Liver (tissue), 9 donors: ENCODE results near the gene SSTR1. TPM values are rescaled to one million over a fixed set of nuclear protein-coding genes. Genes with fewer than 3 reads are reported as not detected.

Experiments
- DNase-seq: peaks from one replicate; pipeline ENCODE4 v3.0.0-alpha.2; 2017; ENCODE audit warnings: low spot score
- H3K27ac ChIP-seq, 2 donors: one replicate each; pipeline ENCODE4 v1.7.0; 2013; ENCODE audit warnings: inconsistent platforms in 2 of 2, low read length in 2 of 2, control low read depth in 1 of 2, low read depth in 1 of 2, mild to moderate bottlenecking in 1 of 2
- H3K27me3 ChIP-seq, 4 donors: one replicate each; pipeline versions ENCODE4 v1.6.1 to v1.7.0; 2013; ENCODE audit warnings: low read length in 3 of 4, inconsistent platforms in 1 of 4, mild to moderate bottlenecking in 1 of 4, moderate library complexity in 1 of 4; ENCODE audit not compliant: control insufficient read depth in 4 of 4, insufficient read depth in 4 of 4
- H3K36me3 ChIP-seq, 4 donors: one replicate each; pipeline versions ENCODE4 v1.6.1 to v1.7.0; 2013; ENCODE audit warnings: low read length in 3 of 4, mild to moderate bottlenecking in 3 of 4, low read depth in 1 of 4, moderate library complexity in 1 of 4; ENCODE audit not compliant: control insufficient read depth in 4 of 4, insufficient read depth in 3 of 4
- H3K4me1 ChIP-seq, 4 donors: one replicate each; pipeline versions ENCODE4 v1.6.1 to v1.7.0; 2013; ENCODE audit warnings: low read length in 3 of 4, mild to moderate bottlenecking in 3 of 4, moderate library complexity in 1 of 4; ENCODE audit not compliant: control insufficient read depth in 4 of 4, insufficient read depth in 4 of 4
- H3K4me3 ChIP-seq, 3 donors: one replicate each; pipeline versions ENCODE4 v1.6.1 to v1.7.0; 2013; ENCODE audit warnings: low read length in 3 of 3, control low read depth in 1 of 3, low read depth in 1 of 3, mild to moderate bottlenecking in 1 of 3
- H3K9ac ChIP-seq, 2 donors: one replicate each; pipeline ENCODE4 v1.7.0; 2013; ENCODE audit warnings: low read length in 2 of 2, mild to moderate bottlenecking in 2 of 2, moderate library complexity in 2 of 2, control low read depth in 1 of 2, low read depth in 1 of 2
- H3K9me3 ChIP-seq, 4 donors: one replicate each; pipeline versions ENCODE4 v1.6.1 to v1.7.0; 2013; ENCODE audit warnings: low read length in 3 of 4; ENCODE audit not compliant: control insufficient read depth in 4 of 4
- EGR1 ChIP-seq, 2 donors: IDR thresholded peaks; 2 replicates each; pipeline ENCODE4 v1.6.1; 2016 to 2018; ENCODE audit warnings: antibody characterized with exemption in 2 of 2, low read depth in 2 of 2
- FOXA1 ChIP-seq: IDR thresholded peaks from 2 replicates; pipeline ENCODE4 v1.6.1; 2016; ENCODE audit warnings: antibody characterized with exemption
- FOXA2 ChIP-seq: IDR thresholded peaks from 2 replicates; pipeline ENCODE4 v1.6.1; 2016; ENCODE audit warnings: antibody characterized with exemption
- GABPA ChIP-seq, 2 donors: IDR thresholded peaks in 1 of 2; conservative IDR thresholded peaks in 1 of 2; 2 replicates each; pipeline ENCODE4 v1.6.1; 2016; ENCODE audit warnings: antibody characterized with exemption in 2 of 2, mild to moderate bottlenecking in 1 of 2, moderate library complexity in 1 of 2
- JUND ChIP-seq, 2 donors: IDR thresholded peaks; 2 replicates each; pipeline ENCODE4 v1.6.1; 2016; ENCODE audit warnings: antibody characterized with exemption in 2 of 2
- RAD21 ChIP-seq, 2 donors: IDR thresholded peaks; 2 replicates each; pipeline ENCODE4 v1.6.1; 2016; ENCODE audit warnings: antibody characterized with exemption in 2 of 2, mild to moderate bottlenecking in 2 of 2
- RXRA ChIP-seq, 2 donors: IDR thresholded peaks; 2 replicates each; pipeline ENCODE4 v1.6.1; 2017 to 2018; ENCODE audit warnings: antibody characterized with exemption in 2 of 2, mild to moderate bottlenecking in 1 of 2
- SP1 ChIP-seq: IDR thresholded peaks from 2 replicates; pipeline ENCODE4 v1.6.1; 2018; ENCODE audit warnings: antibody characterized with exemption, mild to moderate bottlenecking
- YY1 ChIP-seq: IDR thresholded peaks from 2 replicates; pipeline ENCODE4 v1.6.1; 2016; ENCODE audit warnings: antibody characterized with exemption, mild to moderate bottlenecking
- WGBS: extraction: QIAGEN DNeasy Blood & Tissue Kit; methylation state at CpG from one replicate; pipeline ENCODE4 v1.1.7; 2013; 5-methylcytosine and 5-hydroxymethylcytosine counted together
- polyA plus RNA-seq, 2 donors: library from polyadenylated mRNA; stranded (reverse) in 1 of 2; unstranded in 1 of 2; fragments of 200-250 nt in 1 of 2; fragments of >200 nt in 1 of 2; fragmentation: Nextera tagmentation in 1 of 2; extraction: Ambion mirVana in 1 of 2; gene quantifications; one replicate each; pipeline versions ENCODE4 v1.2.1 to v1.2.3, GENCODE V29; 2013 to 2015
- total RNA-seq, 2 donors: library from RNA; depleted of rRNA; stranded (reverse); fragments of >200 nt; gene quantifications; one replicate each; pipeline ENCODE4 v1.2.3, GENCODE V29; 2014
- TF ChIP-seq, protein P1 (sequence below): IDR thresholded peaks from 2 replicates; pipeline ENCODE4 v1.6.1; 2016; ENCODE audit warnings: antibody characterized with exemption
- TF ChIP-seq, protein P2 (sequence below): IDR thresholded peaks from 2 replicates; pipeline ENCODE4 v1.6.1; 2016; ENCODE audit warnings: antibody characterized with exemption, mild to moderate bottlenecking
- TF ChIP-seq, protein P3 (sequence below): fragments of 150-350 bp; IDR thresholded peaks from 2 replicates; pipeline ENCODE4 v1.5.1; 2017; ENCODE audit warnings: improper control_type of control experiment, low read depth, low read length; ENCODE audit not compliant: missing input control
- TF ChIP-seq, protein P4 (sequence below): IDR thresholded peaks from 2 replicates; pipeline ENCODE4 v1.6.1; 2016; ENCODE audit warnings: antibody characterized with exemption
- donor health status: healthy.
- donor health status: healthy.
- donor health status: healthy.
- donor health status: healthy.
- donor health status: healthy.

Gene SSTR1
- total and polyA plus RNA-seq, 4 donors = 0.23 to 3.6 (median 2.6) TPM

DNA sequence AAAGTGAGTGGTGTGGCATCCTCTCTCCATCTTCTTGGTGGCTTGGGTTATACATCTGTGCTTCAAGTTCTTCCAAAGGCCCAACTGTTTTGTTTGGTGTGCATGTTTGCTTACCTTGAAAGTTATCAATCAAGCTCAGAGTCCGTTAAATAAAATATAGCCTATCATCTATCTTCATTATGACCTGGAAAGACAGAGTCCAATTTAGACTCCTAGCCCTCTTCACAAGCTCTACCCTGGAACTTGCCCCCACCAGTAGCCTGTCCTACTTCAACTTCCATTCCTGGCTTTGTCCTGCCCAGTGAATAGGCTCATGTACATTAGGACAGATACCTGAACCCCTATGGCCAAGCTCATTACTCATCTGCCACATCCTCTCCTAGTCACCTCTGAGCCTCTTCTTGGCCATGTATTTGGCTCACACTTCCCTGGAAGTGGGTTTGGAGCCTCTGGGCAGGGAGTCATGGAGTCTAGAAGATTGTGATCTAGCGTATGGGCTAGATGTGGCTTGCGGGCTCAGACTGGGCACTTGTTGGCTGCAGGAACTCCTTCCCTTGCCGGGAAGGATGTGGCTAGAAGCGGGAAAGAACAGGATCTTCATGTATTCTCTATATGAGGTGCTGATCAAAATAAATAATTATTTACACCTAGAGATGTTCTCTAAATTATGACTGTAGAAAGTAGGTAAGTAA, 6.4 kb upstream of the SSTR1 start:
- no peaks in the 10 kb centered on the region for H3K27me3 ChIP-seq
- no peak overlapping the region for H3K9ac ChIP-seq
- TF ChIP-seq GABPA (IDR thresholded peaks at IDR 0.05 in 1 of 2, conservative IDR thresholded peaks at IDR 0.05 in 1 of 2) (no peak), JUND (IDR thresholded peaks at IDR 0.05) (no peak), SP1 (no peak), YY1 (no peak), FOXA2 (no peak), FOXA1 (no peak), EGR1 (IDR thresholded peaks at IDR 0.05; ENCODE audit: low read depth in 2 of 2) (no peak)
- TF ChIP-seq, protein P1, sequence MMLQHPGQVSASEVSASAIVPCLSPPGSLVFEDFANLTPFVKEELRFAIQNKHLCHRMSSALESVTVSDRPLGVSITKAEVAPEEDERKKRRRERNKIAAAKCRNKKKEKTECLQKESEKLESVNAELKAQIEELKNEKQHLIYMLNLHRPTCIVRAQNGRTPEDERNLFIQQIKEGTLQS = no peak
- TF ChIP-seq, protein P2, sequence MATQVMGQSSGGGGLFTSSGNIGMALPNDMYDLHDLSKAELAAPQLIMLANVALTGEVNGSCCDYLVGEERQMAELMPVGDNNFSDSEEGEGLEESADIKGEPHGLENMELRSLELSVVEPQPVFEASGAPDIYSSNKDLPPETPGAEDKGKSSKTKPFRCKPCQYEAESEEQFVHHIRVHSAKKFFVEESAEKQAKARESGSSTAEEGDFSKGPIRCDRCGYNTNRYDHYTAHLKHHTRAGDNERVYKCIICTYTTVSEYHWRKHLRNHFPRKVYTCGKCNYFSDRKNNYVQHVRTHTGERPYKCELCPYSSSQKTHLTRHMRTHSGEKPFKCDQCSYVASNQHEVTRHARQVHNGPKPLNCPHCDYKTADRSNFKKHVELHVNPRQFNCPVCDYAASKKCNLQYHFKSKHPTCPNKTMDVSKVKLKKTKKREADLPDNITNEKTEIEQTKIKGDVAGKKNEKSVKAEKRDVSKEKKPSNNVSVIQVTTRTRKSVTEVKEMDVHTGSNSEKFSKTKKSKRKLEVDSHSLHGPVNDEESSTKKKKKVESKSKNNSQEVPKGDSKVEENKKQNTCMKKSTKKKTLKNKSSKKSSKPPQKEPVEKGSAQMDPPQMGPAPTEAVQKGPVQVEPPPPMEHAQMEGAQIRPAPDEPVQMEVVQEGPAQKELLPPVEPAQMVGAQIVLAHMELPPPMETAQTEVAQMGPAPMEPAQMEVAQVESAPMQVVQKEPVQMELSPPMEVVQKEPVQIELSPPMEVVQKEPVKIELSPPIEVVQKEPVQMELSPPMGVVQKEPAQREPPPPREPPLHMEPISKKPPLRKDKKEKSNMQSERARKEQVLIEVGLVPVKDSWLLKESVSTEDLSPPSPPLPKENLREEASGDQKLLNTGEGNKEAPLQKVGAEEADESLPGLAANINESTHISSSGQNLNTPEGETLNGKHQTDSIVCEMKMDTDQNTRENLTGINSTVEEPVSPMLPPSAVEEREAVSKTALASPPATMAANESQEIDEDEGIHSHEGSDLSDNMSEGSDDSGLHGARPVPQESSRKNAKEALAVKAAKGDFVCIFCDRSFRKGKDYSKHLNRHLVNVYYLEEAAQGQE = no peak
- TF ChIP-seq, protein P3, sequence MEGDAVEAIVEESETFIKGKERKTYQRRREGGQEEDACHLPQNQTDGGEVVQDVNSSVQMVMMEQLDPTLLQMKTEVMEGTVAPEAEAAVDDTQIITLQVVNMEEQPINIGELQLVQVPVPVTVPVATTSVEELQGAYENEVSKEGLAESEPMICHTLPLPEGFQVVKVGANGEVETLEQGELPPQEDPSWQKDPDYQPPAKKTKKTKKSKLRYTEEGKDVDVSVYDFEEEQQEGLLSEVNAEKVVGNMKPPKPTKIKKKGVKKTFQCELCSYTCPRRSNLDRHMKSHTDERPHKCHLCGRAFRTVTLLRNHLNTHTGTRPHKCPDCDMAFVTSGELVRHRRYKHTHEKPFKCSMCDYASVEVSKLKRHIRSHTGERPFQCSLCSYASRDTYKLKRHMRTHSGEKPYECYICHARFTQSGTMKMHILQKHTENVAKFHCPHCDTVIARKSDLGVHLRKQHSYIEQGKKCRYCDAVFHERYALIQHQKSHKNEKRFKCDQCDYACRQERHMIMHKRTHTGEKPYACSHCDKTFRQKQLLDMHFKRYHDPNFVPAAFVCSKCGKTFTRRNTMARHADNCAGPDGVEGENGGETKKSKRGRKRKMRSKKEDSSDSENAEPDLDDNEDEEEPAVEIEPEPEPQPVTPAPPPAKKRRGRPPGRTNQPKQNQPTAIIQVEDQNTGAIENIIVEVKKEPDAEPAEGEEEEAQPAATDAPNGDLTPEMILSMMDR = no peak
- TF ChIP-seq, protein P4, sequence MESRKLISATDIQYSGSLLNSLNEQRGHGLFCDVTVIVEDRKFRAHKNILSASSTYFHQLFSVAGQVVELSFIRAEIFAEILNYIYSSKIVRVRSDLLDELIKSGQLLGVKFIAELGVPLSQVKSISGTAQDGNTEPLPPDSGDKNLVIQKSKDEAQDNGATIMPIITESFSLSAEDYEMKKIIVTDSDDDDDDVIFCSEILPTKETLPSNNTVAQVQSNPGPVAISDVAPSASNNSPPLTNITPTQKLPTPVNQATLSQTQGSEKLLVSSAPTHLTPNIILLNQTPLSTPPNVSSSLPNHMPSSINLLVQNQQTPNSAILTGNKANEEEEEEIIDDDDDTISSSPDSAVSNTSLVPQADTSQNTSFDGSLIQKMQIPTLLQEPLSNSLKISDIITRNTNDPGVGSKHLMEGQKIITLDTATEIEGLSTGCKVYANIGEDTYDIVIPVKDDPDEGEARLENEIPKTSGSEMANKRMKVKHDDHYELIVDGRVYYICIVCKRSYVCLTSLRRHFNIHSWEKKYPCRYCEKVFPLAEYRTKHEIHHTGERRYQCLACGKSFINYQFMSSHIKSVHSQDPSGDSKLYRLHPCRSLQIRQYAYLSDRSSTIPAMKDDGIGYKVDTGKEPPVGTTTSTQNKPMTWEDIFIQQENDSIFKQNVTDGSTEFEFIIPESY = no peak
- no peak overlapping the region for H3K27ac ChIP-seq
- no peak overlapping the region for H3K4me3 ChIP-seq
- no peak for DNase-seq
- 86% methylated on average over 5 of the region's 5 CpGs for whole genome bisulfite sequencing
- H3K36me3 ChIP-seq = no peaks in the 10 kb centered on the region
- H3K9me3 ChIP-seq = no peaks in the 10 kb centered on the region
- H3K4me1 ChIP-seq = peaks cover 0 to 6% (median 1%) of the 10 kb centered on the region in 4 donors

DNA sequence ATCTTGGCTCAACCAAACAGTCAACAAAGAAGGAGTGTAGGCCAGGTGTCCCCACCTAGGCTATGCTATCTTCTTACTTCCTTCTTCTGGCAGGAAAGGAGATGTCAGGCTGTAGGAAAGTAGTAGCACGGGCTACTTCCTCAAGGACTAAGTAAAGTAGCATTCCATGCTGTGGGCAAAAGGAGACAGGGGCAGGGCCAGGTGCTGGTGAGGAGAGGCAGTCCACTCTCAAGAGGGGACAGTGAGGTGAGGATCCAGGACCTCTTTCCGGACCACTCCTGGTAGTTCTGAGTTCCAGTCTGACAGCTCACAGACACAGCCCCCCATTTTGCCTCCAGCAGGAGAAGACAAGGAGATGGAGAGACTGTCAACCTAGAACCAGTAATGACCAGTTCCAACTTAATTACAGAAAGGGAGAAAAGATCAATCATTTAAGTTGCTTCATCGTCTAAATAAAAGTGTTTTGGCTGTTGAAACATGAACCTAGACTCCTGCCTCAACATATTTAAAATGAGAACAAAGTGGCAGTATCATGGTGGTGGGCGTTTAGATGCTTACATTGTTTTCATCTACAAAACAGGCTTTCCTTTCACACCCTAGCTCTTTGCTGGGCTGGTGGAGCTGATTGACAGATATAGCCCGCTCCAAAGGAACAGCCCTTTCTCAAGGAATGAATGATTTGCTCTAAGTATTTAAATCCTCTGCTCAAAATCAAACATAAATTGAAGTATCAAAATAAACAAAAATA, 5.1 kb upstream of the SSTR1 start:
- H3K36me3 ChIP-seq = no peaks in the 10 kb centered on the region
- H3K9ac ChIP-seq = no peak overlapping the region
- no peak for DNase-seq
- WGBS = 80% methylated on average over 5 of the region's 5 CpGs
- no peaks in the 10 kb centered on the region for H3K27me3 ChIP-seq
- TF ChIP-seq FOXA1 (no peak), RAD21 (IDR thresholded peaks at IDR 0.05) (no peak), RXRA (IDR thresholded peaks at IDR 0.05) (no peak)
- TF ChIP-seq, protein P4 = no peak
- no peaks in the 10 kb centered on the region for H3K9me3 ChIP-seq
- H3K4me3 ChIP-seq = no peak overlapping the region
- H3K4me1 ChIP-seq = peaks cover 0 to 10% (median 7%) of the 10 kb centered on the region in 4 donors
- H3K27ac ChIP-seq = no peak overlapping the region
